ENCODE results near the gene WRNIP1.

WRNIP1 gene

DNA sequence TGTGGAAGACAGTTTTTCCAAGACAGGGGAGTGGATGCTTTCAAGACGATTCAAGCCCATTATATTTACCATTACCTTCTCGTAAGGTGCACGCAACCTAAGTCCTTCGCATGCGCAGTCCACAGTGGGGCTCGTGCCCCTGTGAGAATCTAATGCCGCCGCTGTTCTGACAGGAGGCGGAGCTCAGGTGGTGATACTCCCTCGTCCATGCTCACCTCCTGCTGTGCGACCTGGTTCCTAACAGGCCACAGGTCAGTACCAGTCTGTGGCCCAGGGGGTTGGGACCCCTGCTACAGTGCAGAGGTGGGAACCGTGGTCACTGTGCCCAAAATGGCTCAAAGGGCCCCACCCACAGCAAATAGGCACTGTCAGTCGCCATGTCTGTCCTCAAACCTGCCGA, 39.8 kb downstream of the WRNIP1 start:
- no peak for DNase-seq (ENCODE audit: low read depth, low spot score)
- H3K4me3 ChIP-seq (ENCODE audit: low read depth, low read length) = no peak overlapping the region
- TF ChIP-seq, protein P1, sequence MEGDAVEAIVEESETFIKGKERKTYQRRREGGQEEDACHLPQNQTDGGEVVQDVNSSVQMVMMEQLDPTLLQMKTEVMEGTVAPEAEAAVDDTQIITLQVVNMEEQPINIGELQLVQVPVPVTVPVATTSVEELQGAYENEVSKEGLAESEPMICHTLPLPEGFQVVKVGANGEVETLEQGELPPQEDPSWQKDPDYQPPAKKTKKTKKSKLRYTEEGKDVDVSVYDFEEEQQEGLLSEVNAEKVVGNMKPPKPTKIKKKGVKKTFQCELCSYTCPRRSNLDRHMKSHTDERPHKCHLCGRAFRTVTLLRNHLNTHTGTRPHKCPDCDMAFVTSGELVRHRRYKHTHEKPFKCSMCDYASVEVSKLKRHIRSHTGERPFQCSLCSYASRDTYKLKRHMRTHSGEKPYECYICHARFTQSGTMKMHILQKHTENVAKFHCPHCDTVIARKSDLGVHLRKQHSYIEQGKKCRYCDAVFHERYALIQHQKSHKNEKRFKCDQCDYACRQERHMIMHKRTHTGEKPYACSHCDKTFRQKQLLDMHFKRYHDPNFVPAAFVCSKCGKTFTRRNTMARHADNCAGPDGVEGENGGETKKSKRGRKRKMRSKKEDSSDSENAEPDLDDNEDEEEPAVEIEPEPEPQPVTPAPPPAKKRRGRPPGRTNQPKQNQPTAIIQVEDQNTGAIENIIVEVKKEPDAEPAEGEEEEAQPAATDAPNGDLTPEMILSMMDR (IDR thresholded peaks at IDR 0.05; ENCODE audit: insufficient read depth, low read length, missing control alignments) = no peak
- CTCF ChIA-PET = interaction anchor here (3.4 kb wide), 1 partner anchor 13 kb away, joined by 11 read pairs; no protein-coding TSS in a partner anchor
- POLR2A ChIA-PET = no interaction called here

DNA sequence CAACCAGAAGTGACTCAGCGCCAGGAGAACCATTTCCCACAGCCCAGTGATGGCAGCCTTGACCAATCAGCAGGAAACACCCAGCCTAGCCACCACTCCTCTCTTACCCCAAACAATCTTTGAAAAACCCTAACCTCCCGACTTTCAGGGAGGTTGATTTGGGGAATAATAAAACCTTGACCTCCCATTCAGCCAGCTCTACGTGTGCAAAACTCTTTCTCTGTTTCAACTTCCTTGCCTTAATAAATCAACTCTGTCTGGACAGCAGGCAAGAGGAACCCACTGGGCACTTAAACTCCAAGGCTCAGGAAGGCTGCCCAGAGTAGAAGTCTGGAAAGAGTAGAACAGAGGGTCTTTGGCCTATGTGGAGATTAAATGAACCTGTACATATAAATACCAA, 41.5 kb downstream of the WRNIP1 start:
- no peak overlapping the region for H3K4me3 ChIP-seq (ENCODE audit: low read depth, low read length)
- TF ChIP-seq, protein P1 (IDR thresholded peaks at IDR 0.05; ENCODE audit: insufficient read depth, low read length, missing control alignments) = no peak
- DNase-seq (ENCODE audit: low read depth, low spot score) = no peak
- POLR2A ChIA-PET = no interaction called here
- CTCF ChIA-PET = interaction anchor here (1.1 to 3.4 kb wide), 2 partner anchors 15 to 36 kb away, joined by 3 to 11 read pairs; partner anchors contain the start of gene SERPINB1

DNA sequence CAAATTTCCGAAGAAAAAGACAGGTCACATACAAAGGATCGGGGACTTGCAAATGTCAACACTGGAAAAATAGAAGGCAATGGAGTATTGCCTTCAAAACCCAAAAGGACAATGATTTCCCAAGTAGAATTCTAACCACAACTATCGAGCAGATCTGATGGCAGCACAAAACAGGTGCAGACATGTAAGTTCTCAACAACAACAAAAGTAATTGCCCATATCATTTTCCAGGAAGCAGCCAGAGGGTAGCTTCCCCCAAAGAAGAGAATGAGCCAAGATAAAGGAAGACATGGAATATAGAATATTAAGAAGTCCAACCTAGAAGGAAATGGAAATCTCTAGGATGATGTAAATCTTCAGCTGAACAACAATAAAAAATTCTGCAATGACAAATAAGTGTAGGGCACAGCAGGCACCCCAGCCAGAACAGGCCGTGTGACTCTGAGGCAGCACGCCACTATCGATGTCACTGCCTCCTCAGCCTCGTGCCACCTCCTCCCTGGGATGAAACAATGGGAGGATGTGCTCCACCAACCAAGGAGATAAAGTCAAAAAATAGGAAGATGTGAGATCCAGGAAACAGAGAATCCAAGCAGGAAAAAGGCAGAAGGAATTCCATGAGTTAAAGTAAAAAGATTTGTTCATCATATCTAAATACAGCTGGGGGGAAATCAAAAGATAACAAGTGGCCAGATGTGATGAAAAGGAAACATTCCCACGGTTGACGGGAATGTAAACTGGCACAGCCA, 42.3 kb downstream of the WRNIP1 start:
- POLR2A ChIA-PET = no interaction called here
- DNase-seq (ENCODE audit: low read depth, low spot score) = no peak
- TF ChIP-seq, protein P1 (IDR thresholded peaks at IDR 0.05; ENCODE audit: insufficient read depth, low read length, missing control alignments) = no peak
- CTCF ChIA-PET = interaction anchor here (3.4 kb wide), 1 partner anchor 16 kb away, joined by 11 read pairs; no protein-coding TSS in a partner anchor
- no peak overlapping the region for H3K4me3 ChIP-seq (ENCODE audit: low read depth, low read length)

DNA sequence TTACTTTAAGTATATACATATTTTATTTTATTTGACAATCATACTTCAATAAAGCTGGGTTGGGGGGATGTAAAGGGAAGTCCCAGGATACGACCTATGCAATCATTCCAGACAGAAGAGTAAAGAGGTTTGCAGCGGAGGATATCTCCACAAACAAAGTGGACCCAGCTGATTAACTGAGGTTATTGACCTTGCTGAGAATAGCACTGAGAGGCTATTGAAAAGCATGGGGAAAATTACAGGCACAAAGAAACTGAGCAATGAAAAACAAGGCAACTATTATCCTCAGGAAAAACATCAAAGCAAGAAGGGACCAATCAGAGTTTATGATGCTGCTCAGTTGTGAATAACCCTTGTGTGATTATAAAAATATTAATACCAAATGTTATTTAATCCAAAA, 43.8 kb downstream of the WRNIP1 start:
- CTCF ChIA-PET = interaction anchor here (1.0 to 1.9 kb wide), 3 partner anchors 18 to 143 kb away, joined by 3 to 7 read pairs (median 4); no protein-coding TSS in a partner anchor

DNA sequence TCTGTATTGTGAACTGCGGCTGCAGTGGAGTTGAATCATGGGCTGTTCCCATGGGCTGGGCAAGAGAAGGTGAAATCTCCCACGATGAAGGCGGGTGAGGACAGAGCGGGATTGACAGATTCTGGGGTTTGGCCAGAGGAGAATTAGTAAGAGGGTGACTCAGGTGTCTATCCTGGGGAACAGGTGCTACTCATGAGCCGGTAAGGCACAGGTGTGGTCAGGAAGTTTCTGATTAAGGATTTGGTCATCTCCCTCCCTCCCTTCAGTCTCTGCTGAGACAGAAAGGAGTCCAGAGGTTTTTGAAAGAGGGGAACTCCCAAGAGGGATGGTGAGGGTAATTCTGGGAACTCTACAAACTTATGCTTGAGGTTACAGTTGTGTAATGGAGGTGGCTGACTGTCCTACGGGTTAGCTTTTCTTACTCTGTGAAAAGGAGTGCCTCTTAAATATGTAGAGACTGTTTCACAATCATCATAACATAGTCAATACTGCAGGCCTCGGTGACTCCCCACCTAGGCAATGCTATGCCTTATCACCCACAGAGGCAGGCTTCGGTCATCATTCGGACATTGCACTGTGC, 45.0 kb downstream of the WRNIP1 start:
- no peak overlapping the region for H3K4me3 ChIP-seq (ENCODE audit: low read depth, low read length)
- ChIA-PET CTCF (no interaction called here), POLR2A (interaction anchor here (0.6 kb wide), 1 partner anchor 406 kb away, joined by 4 read pairs; no protein-coding TSS in a partner anchor)
- TF ChIP-seq, protein P1 (IDR thresholded peaks at IDR 0.05; ENCODE audit: insufficient read depth, low read length, missing control alignments) = no peak
- no peak for DNase-seq (ENCODE audit: low read depth, low spot score)

More for the DNA sequence above, 43.8 kb downstream of the WRNIP1 start:
- H3K4me3 ChIP-seq (ENCODE audit: low read depth, low read length) = no peak overlapping the region
- DNase-seq (ENCODE audit: low read depth, low spot score) = no peak
- TF ChIP-seq, protein P1 (IDR thresholded peaks at IDR 0.05; ENCODE audit: insufficient read depth, low read length, missing control alignments) = no peak
- POLR2A ChIA-PET = no interaction called here

DNA sequence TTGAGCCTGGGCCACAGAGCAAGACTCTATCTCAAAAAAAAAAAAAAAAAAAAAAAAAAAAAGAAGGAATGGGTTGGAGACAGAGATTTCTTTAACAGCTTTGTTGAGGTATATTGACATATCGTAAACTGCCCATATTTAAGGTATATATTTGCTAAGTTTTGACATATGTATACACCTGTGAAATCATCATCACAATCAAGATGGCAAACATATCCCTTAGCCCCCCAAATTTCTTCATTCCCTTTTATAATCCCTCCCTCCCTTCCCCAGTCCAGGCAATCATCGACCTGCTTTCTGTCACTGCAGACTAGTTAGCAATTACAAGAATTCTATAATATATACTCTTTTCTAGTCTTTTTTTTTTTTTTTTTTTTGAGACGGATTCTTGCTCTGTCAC, 47.5 kb downstream of the WRNIP1 start:
- DNase-seq (ENCODE audit: low read depth, low spot score) = no peak
- no peak overlapping the region for H3K4me3 ChIP-seq (ENCODE audit: low read depth, low read length)
- TF ChIP-seq, protein P1 (IDR thresholded peaks at IDR 0.05; ENCODE audit: insufficient read depth, low read length, missing control alignments) = no peak
- ChIA-PET CTCF (interaction anchor here (0.9 kb wide), 1 partner anchor 21 kb away, joined by 4 read pairs; no protein-coding TSS in a partner anchor), POLR2A (interaction anchor here (0.7 kb wide), 1 partner anchor 14 kb away, joined by 5 read pairs; no protein-coding TSS in a partner anchor)

Measured in AG04449 (cell line).